H1 (cell line): ENCODE measurements around the gene PTGFR.

Source experiments
- BACH1 ChIP-seq: IDR thresholded peaks from 2 replicates; pipeline ENCODE4 v1.6.1; 2012; ENCODE audit warnings: low read length, improper control_type of control experiment
- CREB1 ChIP-seq: IDR thresholded peaks from 2 replicates; pipeline ENCODE4 v1.6.1; 2012; ENCODE audit warnings: inconsistent platforms
- CTCF ChIP-seq, 3 experiments: IDR thresholded peaks; 1 replicate in 2 of 3; 2 replicates in 1 of 3; pipeline versions ENCODE4 v1.5.1 to v1.6.1; 2011; ENCODE audit warnings: low read length in 3 of 3, mild to moderate bottlenecking in 3 of 3, inconsistent platforms in 2 of 3, low read depth in 1 of 3, moderate library complexity in 1 of 3; ENCODE audit not compliant: insufficient read depth in 1 of 3; ENCODE audit errors: control extremely low read depth in 1 of 3
- EGR1 ChIP-seq: IDR thresholded peaks from 2 replicates; pipeline ENCODE4 v1.6.1; 2011; ENCODE audit warnings: low read depth, low read length, borderline replicate concordance
- EZH2 ChIP-seq: fragments of 200-600 bp; sonication (generic); IDR thresholded peaks from 2 replicates; pipeline ENCODE4 v1.7.1; 2012; ENCODE audit warnings: low read depth, mild to moderate bottlenecking, moderate library complexity, low read length, inconsistent platforms; ENCODE audit not compliant: severe bottlenecking
- HDAC2 ChIP-seq, 2 experiments: fragments of 300-600 bp in 1 of 2; sonication (generic) in 1 of 2; IDR thresholded peaks; 2 replicates each; pipeline ENCODE4 v1.6.1; 2011 to 2012; ENCODE audit warnings: low read depth in 2 of 2, low read length in 2 of 2, mild to moderate bottlenecking in 2 of 2, moderate library complexity in 2 of 2, borderline replicate concordance in 1 of 2, inconsistent platforms in 1 of 2
- JUN ChIP-seq: IDR thresholded peaks from 2 replicates; pipeline ENCODE4 v1.6.1; 2011; ENCODE audit warnings: low read depth, mild to moderate bottlenecking, improper control_type of control experiment, low read length
- POLR2A ChIP-seq, 2 experiments: IDR thresholded peaks; 1 replicate in 1 of 2; 2 replicates in 1 of 2; pipeline ENCODE4 v1.6.1; 2011; ENCODE audit warnings: low read depth in 2 of 2, low read length in 2 of 2, mild to moderate bottlenecking in 2 of 2; ENCODE audit errors: control extremely low read depth in 1 of 2
- SIX5 ChIP-seq: IDR thresholded peaks from 2 replicates; pipeline ENCODE4 v1.6.1; 2011; ENCODE audit warnings: mild to moderate bottlenecking, low read depth, low read length
- TCF12 ChIP-seq: IDR thresholded peaks from 2 replicates; pipeline ENCODE4 v1.6.1; 2011; ENCODE audit warnings: low read depth, mild to moderate bottlenecking, low read length

- no peak for TF ChIP-seq HDAC2 (IDR thresholded peaks at IDR 0.05; ENCODE audit: borderline replicate concordance in 1 of 2, low read depth in 2 of 2, low read length in 2 of 2)
- TF ChIP-seq CTCF (IDR thresholded peaks at IDR 0.05; ENCODE audit: control extremely low read depth in 1 of 3, insufficient read depth in 1 of 3, low read depth in 1 of 3, low read length in 3 of 3) = no peak
- no peak for TF ChIP-seq BACH1
- no peak for TF ChIP-seq POLR2A (IDR thresholded peaks at IDR 0.05; ENCODE audit: control extremely low read depth in 1 of 2, low read depth in 2 of 2, low read length in 2 of 2)
- TF ChIP-seq JUN = no peak
- no peak for TF ChIP-seq CREB1
- TF ChIP-seq EGR1 = no peak
- no peak for TF ChIP-seq EZH2
- TF ChIP-seq TCF12 = no peak
- no peak for TF ChIP-seq SIX5
Observed at GRCh38 chr1:78554840-78555239, 64.1 kb downstream of the PTGFR start.
